GM21576 (cell line): ENCODE data around the gene ZC3H4.
A peak's percentile ranks its signal among the peaks of the same experiment; 100 is the strongest.
"Not testable (repeated sequence)": the region's sequence is repeated elsewhere in the genome, so short reads cannot be mapped to it uniquely, and the experiment has no call there.

Experiments used
- ATAC-seq: cut with Tn5 transposase; IDR thresholded peaks from one replicate; pipeline ENCODE4 v1.9.1; 2021; ENCODE audit warnings: mild to moderate bottlenecking, moderate library complexity; ENCODE audit not compliant: unreplicated experiment

ZC3H4 gene

DNA sequence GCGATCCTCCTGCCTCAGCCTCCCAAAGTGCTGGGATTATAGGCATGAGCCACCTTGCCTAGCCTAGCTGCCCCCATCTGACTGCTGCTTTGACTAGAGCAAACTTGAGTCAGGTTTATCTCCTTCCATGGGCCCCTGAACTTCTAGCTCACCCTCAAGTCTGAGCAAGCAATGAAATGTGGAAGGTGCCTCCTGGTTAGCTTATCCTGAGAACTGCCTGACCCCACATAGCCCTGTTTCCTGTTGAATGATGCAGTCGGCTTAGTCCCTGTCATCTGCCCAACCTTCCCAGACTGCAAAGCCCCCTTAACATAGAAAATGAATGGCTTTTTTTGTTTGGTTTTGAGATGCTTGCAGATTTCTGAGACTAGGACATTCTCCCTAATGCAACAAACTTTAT is 56.2 kb downstream of the ZC3H4 start:
- ATAC-seq, result no peak

DNA sequence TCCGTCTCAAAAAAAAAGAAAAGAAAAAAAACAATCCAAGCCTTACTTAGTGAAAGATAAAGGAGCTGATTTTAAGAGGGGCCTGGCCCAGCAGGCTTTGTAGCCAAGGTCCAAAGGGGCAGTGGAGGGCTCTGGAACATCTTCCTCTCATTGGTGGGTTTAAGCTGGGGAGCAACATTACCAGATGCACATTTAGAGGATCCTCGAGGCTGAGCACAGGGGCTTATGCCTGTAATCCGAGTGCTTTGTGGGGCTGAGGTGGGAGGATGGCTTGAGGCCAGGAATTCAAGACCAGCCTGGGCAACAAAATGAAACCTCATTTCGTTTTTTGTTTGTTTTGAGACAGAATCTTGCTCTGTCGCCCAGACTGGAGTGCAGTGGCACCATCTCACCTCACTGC is 57.2 kb downstream of the ZC3H4 start:
- ATAC-seq, result no peak

DNA sequence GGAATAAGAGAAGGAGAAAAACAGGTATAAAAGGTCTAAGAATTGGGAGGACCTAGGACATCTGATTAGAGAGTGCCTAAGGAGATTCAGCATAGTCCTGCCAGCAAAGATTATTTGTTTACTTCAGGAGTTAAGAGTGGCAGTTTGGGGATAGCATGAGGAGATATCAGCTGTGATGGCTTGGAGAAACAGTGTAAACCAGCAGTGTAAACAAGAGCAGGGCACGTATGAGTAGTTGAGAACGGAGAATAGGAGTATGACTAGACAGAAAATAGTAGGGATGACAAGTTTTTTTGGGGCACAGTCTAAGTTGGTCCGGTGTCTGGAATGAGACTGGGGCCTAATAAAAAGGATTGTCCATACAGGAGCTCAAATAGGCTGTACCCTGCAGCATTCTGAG is 63.0 kb downstream of the ZC3H4 start:
- ATAC-seq, result not testable (repeated sequence)

DNA sequence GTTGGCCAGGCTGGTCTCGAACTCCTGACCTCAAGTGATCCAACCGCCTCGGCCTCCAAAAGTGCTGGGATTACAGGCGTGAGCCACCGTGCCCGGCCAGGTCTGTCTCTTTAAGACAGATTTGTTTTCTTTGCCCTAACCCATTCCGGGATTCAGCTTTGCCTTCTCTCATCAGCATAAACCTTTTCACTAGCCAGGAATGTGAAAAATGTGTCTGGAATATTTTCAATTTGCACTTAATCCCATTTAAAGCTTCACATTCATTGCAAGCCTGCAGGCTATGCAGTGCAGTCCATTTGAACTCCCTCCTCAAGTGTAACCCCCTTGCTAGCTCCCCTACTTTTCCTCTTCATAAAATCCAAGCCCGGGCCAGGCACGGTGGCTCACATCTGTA is 64.3 kb downstream of the ZC3H4 start:
- no peak for ATAC-seq

DNA sequence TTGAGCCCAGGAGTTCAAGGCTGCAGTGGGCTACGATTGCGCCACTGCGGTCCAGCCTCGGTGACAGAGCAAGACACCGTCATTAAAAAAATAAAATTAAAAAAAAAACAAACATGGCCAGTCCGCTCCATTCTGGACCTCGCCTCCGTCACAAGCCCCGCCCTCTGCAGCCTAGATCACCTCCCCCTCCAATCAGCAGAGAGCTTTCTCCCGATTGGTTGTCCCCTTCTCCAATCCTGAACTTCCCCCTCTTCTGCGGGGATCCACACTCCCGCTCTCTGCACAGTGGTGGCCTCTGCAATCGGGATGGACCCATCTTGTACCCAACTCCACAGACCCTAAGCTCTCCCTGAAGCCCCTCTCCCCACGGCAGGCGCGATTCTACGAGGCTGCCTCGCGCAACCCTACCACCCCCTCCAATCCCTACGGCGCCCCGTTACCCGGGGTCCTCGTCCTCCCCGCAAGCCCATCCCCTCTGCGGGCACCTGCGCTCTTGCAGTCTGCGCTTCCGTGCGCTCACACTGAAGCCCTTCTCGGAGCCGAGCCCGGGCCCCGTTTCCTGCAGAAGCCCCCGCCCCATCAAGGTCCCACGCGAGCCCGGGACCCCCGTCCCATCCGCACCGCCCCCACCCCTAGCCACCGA is 65.7 kb downstream of the ZC3H4 start:
- ATAC-seq, result peak; percentile 34

DNA sequence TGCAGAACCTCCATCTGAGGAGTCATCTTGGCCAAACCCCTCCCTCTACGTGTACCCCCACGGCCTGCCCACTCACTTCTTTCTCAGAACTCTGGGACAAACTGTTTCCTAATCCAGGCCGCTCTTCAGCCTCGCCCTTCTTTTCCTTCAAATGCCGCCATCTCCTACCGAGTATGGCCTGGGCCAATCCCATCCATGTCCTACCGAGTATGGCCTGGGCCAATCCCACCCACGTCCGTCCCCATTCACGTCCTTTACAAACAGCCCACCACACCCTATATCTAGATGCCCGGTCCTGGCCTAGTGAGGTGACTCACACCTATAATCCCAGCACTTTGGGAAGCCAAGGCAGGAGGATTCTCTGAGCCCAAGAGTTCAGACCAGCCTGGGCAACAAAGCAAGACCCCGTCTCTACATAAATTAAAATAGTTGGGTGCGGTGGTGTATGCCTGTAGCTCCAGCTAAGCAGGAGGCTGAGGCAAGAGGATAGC is 66.3 kb downstream of the ZC3H4 start:
- no peak for ATAC-seq

DNA sequence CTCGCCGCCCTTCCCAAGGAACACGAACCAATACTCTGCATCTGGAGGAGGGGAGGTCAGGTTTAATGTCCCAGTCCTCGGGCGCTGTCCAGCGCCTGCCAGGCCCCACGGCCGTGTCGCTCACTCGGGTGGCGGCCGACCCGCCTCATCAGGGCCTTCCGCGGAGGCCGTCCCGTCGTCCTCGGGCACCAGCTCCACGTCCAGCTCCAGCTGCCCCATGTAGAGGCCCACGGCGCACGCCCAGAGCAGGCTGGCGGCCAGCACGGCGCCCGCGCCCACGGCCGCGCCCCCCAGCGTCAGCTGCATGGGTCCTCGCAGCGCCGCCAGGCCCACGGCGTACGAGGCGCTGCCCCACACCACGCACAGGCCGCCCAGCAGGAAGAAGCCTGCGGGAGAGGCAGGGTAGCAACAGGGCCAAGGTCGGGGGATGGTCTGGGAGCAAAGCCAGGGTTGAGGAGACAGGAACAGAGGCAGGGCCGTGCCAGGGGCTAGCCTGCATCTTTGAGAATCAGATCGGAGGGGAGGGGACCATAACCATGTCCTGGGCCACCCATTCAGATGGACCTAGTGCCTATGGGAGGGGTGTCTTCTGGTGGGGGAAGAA is 67.6 kb downstream of the ZC3H4 start:
- no peak for ATAC-seq

DNA sequence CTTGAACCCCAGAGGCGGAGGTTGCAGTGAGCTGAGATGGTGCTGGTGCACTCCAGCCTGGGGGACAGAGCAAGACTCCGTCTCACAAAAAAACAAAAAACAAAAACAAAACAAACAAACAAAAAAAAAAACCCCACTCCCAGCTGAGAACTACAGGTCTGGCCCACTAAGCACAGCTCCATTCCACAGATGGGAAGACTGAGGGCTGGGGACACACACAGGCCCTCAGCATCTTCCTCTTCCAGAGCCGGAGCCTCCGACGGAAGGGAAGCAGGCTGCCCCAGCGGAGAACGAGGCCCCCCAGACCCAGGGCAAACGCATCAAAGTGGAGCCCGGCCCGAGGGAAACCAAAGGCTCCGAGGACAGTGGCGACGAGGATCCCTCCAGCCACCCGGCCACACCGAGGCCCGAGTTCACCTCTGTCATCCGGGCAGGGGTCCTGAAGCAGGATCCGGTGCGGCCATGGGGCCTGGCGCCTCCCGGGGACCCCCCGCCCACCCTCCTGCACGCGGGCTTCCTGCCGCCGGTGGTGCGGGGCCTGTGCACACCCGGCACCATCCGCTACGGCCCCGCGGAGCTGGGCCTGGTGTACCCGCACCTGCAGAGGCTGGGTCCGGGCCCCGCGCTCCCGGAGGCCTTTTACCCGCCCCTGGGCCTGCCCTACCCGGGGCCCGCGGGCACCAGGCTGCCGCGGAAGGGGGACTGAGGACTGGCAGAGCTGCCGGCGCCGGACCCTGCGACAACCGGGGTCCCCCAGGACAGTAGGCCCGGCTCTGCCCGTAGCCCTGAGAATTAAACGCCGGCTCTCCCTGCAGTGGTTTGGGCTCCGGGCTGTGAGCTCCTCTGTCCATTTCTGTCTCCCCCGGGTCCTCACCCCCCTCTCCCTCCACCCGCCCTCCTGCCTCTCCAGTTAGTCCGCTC is 68.4 kb downstream of the ZC3H4 start:
- no peak for ATAC-seq

DNA sequence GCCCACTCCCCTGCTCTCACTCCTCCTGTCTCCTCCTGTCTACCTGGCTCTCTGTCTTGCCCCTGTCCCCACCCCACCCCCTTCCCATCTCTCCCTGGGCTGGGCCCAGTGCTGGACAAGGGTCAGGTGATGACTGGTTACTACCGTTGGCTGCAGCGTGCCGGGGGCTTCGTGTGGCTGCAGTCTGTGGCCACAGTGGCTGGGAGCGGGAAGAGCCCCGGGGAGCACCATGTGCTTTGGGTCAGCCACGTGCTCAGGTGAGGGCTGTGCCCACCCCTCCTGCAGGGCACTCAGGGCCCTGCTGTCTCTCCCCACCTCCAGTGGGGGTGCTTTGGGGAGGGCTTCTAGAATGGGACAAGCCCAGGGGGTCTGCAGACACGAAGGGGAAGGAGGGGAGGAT is 72.7 kb downstream of the ZC3H4 start:
- no peak for ATAC-seq

DNA sequence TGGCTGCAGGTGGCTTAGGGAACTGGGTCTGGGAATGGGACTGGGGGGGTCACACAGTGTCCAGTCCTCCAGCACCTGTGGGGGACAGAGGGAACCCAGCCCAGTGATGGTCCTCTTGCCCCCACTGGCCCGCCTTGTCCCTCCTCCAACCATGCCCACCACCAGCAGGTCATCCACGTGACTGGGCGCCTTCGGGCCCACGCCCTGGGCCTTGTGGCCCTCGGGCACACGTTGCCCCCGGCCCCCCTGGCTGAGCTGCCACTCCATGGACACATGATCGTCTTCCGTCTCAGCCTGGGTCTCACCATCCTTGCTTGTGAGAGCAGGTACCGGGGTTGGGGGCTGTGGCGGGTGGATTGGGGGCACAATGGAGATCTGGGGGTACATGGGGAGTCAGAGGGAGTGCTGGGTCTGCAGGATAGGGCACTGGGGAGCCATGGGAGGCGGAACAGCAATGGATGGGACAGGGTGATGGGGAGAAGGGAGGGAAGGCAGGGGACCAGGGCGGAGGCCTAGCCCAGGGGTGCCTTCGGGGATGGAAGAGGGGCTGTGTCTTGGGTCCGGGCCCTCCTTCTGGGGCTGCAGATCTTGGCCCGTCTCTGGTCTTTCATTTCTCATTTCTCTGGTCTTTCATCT is 74.2 kb downstream of the ZC3H4 start:
- ATAC-seq, result no peak

DNA sequence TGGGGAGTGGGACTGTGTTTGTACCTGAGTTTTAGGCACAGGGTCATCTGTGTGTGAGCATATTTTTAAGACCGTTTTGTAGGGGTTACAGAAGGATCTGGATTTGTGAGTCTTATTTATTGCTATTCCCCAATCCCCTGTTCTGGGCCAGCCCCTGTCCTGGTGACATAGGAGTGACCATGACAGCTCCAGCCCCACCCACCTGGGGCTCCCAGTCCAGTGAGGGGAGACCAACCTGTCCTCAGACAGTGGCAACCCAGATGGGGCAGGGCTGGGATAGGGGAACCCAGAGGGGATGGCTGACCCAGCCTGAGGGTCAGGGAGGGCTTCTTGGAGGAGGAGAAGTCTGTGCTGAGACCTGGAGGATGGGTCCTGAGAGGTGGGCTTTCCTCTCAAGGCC is 75.8 kb downstream of the ZC3H4 start:
- ATAC-seq, result no peak

DNA sequence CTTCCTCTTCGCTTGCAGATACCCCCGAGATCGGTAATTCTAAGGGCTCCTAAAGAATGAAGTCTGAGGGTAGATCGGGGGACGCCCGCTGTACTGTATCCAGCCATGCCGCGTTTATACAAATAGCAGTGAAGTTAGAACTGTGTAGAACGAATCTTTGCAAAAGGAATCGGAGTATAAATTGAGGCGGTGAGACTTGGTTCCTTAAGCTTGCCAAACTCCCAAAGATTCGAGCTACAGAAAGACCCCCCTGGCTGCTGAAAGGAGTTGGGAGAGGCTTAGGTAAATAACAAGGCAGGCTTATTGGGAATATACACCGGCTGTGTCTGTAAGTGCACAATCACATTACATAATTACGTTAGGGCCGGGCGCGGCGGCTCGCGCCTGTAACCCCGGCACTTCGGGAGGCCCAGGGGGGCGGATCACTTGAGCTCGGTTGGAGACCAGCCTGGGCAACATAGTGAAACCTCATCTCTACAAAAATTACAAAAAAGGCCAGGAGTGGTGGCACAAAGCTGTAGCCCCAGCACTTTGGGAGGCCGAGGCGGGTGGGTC is 77.4 kb downstream of the ZC3H4 start:
- ATAC-seq, result no peak

DNA sequence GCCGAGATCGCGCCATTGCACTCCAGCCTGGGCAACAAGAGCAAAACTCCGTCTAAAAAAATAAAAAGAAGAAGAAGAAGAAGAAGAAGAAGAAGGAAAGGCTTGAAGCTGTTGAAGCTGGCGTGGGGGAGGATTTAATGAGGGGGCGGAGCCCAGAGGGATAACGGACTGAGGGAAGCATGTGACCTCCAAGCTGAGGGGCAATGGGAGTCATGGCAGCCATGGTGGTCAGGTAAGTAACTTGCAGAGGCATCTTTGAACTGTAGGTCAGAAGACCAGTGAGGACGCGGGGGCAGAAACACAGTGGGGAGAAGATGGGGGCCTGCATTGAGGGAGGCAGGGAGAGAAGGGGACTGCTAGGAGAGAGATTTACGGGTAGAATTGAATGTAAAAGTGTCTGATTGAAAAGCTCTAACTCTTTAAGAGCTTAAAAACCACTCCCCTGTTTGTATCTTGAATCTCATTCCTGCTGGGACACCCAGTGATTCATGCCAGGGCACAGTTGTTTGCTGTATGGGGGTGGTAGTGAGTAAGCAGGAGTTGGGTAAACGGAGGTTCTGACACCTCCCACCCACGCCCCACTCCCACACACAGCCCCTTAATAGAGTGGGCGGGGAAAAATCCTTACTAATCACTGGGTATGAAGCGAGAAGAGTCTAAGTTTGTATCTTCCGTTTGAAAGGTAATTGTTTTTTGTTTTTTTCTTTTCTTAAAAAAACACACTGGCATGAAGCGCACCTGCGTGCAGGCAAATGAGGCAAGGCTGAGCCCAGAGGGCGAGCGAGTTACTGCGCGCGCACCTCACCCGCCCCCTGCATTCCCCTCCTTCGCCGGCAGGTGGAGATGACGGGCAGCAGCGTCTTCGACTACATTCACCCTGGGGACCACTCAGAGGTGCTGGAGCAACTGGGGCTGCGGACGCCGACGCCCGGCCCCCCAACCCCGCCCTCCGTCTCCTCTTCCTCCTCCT is 78.2 kb downstream of the ZC3H4 start:
- peak; percentile 69 for ATAC-seq

DNA sequence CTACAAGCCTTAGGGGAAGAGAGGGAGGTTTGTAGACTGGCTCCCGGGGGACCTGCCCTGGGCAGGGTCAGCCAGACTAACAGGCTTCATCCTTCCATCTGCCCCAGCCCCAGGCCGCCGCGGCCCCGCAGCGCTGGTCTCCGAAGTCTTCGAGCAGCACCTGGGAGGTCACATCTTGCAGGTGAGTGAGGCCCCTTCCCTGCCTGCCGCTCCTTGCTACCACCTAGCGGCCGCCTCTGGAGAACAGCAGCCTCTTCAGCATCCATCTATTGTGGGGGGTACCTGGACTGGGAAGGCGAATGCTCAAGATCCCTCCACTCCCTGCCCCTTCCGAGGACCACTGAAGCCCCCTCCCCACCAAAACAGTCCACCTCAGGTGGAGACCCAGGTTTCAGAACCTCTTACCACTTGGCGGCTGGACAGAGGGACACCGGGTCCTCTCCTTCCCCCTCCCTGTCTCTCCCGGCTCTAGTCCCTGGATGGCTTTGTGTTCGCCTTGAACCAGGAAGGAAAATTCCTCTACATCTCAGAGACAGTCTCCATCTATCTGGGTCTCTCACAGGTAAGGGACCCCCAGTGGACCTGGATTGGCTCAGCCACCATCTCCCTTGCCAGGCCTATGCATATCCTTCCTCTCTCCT is 81.3 kb downstream of the ZC3H4 start:
- no peak for ATAC-seq

DNA sequence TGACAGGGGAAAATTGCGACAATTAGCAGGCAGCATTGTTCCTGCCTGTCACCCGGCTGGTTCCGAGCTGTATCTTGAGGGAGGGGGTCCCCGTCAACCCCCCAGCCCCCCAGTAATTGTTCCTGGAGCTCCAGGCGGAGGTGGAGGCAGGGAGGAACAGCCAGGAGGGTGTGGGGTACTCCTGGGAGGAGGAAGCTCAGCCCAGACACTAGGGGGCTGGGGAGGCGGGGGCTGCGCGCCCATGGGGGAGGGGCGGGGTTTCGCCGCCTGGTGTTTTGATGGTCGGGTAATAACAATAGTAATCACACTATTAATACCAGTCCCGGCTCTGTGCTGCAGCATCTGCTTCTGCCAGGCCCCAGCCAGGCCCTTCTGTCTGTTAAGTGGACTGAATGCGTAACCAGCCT is 85.4 kb downstream of the ZC3H4 start:
- no peak for ATAC-seq

DNA sequence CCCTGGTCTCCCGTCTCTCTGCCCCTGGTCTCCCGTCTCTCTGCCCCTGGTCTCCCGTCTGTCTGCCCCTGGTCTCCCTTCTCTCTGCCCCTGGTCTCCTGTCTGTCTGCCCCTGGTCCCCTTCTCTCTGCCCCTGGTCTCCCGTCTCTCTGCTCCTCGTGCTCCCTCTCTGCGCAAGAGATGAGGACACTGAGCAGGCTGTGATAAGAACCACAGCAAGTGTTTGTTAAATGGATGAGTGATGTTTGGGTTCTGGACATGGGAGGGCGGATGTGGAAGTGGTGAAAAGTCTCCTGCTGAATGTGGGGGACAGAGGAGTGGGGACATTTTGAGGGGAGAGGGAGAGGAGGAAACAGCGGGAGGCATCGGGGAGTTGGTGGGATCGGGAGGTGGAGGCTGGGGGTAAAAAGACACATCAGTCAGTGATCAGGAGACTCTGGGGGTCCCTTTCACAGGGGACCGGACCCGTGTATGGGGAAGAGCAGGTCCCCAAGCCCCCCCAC is 85.9 kb downstream of the ZC3H4 start:
- no peak for ATAC-seq

DNA sequence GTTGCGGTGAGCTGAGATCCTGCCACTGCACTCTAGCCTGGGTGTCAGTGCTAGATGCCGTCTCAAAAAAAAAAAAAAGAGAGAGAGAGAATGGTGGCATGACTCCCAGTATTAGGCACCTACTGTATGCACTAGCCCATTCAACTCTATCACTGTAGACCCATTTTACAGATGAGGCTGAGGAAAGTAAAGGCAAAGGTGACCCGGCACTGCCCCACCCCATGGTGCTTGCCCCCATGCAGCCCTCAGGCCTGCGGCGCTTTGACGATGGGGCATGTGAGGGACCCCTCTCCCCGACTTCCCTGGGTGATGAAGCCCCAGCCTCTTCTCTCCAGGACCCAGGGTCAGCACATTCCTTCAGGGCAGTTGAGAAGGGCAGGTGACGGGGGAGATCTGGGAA is 86.7 kb downstream of the ZC3H4 start:
- no peak for ATAC-seq

DNA sequence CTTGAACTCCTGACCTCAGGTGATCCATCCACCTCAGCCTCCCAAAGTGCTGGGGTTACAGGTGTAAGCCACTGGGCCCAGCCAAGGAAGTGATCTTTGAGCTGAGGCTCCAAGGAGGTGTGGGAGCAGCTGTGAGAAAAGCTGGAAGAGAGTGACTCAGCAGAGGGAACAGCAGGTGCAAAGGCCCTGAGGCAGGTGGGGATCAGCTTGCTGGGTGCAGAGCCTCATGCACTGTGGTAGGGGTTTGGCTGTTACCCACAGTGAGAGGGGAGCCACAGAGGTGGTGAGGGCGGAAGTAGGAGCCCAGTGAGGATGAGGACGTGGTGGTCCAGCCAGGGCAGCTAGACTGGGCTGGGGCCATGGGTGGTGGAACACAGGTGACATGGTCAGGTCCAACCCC is 87.4 kb downstream of the ZC3H4 start:
- no peak for ATAC-seq

DNA sequence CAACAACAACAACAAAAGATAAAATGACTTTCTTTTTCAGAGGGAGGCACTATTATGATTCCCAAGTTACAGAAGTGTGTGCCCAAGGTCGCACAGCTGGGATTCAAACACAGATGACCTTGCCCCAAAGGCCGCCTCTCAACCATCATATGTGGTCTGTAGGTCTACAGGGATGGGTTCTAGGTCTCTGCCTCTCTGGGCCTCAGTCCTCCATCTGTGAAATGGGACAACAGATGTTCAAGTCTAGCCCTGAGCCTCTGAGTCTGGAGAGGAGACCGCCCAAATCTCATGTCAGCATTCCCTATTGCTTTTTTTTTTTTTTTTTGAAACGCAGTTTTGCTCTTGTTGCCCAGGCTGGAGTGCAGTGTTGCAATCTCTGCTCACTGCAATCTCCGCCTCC is 89.1 kb downstream of the ZC3H4 start:
- no peak for ATAC-seq
